ENCODE measurements around the gene LY9. TPM values are rescaled to one million over a fixed set of nuclear protein-coding genes. Genes with fewer than 3 reads are reported as not detected.

The LY9 gene
- total RNA-seq, 1 donor: 93.1 TPM

- Histone ChIP-seq H3K27me3 (ENCODE audit: insufficient read depth, low read length) (no peaks in the 10 kb centered on the region), H3K9me3 (ENCODE audit: low read depth, low read length) (no peaks in the 10 kb centered on the region), H3K4me1 (ENCODE audit: insufficient read depth, low read length) (peaks cover 11% of the 10 kb centered on the region), H3K4me3 (ENCODE audit: low read length) (no peak overlapping the region)
These were observed 34.6 kb downstream of the LY9 start for GRCh38 chr1:160830321-160831153.

GRCh38 chr1:160834945-160835565, 39.1 kb downstream of the LY9 start:
- Histone ChIP-seq H3K9me3 (ENCODE audit: low read depth, low read length) (no peaks in the 10 kb centered on the region), H3K4me1 (ENCODE audit: insufficient read depth, low read length) (peaks cover 55% of the 10 kb centered on the region), H3K4me3 (ENCODE audit: low read length) (no peak overlapping the region), H3K27me3 (ENCODE audit: insufficient read depth, low read length) (no peaks in the 10 kb centered on the region)

GRCh38 chr1:160835751-160836150, 39.8 kb downstream of the LY9 start:
- peaks cover 59% of the 10 kb centered on the region for H3K4me1 ChIP-seq (ENCODE audit: insufficient read depth, low read length)
- H3K4me3 ChIP-seq (ENCODE audit: low read length): no peak overlapping the region
- H3K9me3 ChIP-seq (ENCODE audit: low read depth, low read length): no peaks in the 10 kb centered on the region
- H3K27me3 ChIP-seq (ENCODE audit: insufficient read depth, low read length): no peaks in the 10 kb centered on the region

DNA sequence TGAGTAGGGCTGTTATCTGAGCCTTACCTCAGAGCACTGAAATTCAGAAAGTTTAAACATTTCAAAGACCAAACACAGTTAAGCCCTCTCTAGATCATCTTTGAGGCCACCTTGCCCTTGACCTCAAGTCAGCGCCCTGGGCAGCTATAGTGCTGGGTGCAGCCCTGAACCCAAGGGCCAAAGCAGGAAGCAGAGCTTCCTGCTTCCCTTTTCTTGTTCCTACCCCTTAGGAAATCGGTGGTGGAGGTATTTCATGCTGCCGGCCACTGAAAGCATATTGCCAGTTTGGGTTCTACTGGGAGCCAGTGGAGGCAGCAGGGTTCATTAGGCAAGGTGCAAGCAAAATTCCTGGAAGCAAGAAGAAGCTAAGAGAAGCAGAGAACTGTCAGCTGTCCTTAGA, 40.6 kb downstream of the LY9 start:
- no peak overlapping the region for H3K4me3 ChIP-seq (ENCODE audit: low read length)
- peaks cover 62% of the 10 kb centered on the region for H3K4me1 ChIP-seq (ENCODE audit: insufficient read depth, low read length)
- H3K27me3 ChIP-seq (ENCODE audit: insufficient read depth, low read length): no peaks in the 10 kb centered on the region
- H3K9me3 ChIP-seq (ENCODE audit: low read depth, low read length): no peaks in the 10 kb centered on the region

DNA sequence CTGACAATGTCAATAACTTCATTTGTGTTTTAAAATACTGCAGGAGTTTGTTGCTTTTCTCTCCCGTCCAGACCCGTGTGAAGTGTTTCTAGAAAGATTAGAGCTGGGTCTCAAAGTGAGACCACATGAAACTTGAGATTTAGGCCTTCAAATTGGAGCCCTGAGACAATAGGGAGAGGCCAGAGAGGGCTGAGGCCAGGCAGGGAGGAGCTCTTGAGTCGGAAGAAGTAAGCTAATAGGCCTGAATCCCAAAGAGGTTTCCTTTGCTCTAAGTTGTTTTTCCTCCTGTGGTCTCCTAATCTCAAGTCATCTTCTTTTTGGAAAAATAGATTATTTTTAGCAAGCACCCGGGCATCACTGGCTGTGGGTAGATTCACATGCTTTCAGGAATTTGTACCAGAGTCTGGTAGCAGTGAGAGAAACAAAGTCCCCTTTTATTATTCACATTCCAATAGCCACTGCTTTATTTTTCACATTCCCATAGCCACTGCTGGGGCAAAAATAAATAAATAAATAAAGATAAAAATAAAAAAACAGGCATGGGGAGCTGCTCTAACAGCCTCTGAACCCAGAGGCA, 41.1 kb downstream of the LY9 start:
- no peaks in the 10 kb centered on the region for H3K9me3 ChIP-seq (ENCODE audit: low read depth, low read length)
- no peak overlapping the region for H3K4me3 ChIP-seq (ENCODE audit: low read length)
- H3K4me1 ChIP-seq (ENCODE audit: insufficient read depth, low read length): peaks cover 66% of the 10 kb centered on the region
- H3K27me3 ChIP-seq (ENCODE audit: insufficient read depth, low read length): no peaks in the 10 kb centered on the region

DNA sequence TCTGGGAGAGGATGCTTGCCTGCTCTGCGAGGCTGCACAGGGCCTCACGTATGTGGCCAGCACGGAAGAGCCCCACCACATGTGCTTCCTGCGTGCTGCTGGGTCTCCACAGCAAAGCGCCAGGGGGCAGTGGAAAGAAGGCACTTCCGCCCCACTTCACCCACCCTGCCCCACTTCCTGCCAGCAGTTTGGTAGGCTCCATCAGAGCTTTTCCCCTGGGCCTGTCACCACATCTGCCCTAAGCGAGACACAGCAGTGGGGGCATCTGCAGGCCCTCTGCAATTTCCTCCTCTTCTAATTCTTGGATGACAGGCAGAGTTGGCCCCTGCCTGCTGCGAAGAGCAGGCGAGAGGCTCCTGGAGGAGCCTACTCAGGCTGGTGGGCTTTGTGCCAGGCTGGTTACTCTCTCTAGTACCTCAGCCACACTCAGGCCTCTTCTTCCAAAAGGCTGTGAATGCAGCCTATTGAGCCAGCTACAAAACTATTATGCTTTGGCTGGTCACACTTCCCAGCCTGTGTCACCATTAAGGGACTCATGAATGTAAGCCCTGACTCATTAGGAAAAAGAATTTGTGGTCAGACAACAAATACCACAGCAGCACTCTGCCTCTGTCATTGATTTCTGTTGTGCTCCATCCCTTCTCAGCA, 41.7 kb downstream of the LY9 start:
- H3K27me3 ChIP-seq (ENCODE audit: insufficient read depth, low read length): no peaks in the 10 kb centered on the region
- H3K4me3 ChIP-seq (ENCODE audit: low read length): no peak overlapping the region
- H3K4me1 ChIP-seq (ENCODE audit: insufficient read depth, low read length): peaks cover 69% of the 10 kb centered on the region
- H3K9me3 ChIP-seq (ENCODE audit: low read depth, low read length): no peaks in the 10 kb centered on the region

- Histone ChIP-seq H3K9me3 (ENCODE audit: low read depth, low read length) (no peaks in the 10 kb centered on the region), H3K4me3 (ENCODE audit: low read length) (no peak overlapping the region), H3K4me1 (ENCODE audit: insufficient read depth, low read length) (peaks cover 81% of the 10 kb centered on the region), H3K27me3 (ENCODE audit: insufficient read depth, low read length) (no peaks in the 10 kb centered on the region)
These were observed 42.9 kb downstream of the LY9 start for GRCh38 chr1:160838888-160839287.

DNA sequence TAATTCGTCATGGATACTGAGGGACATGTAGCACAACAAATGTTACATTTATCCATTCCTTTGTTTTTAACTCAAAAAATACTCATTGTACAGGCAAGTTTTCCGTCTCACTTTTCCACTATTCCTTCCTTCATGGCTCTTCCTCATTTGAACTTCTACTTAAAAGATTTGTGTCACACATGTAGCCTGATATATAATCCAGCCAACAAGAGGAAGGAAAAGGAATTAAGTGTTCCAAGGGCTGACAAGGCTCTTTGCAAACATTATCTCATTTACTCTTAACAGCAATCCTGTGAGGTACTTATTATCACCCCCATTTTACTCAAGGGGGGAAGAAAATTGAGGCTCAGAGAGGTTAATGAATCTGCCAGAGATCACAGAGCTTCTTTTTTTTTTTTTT, 43.8 kb downstream of the LY9 start:
- Histone ChIP-seq H3K4me3 (ENCODE audit: low read length) (no peak overlapping the region), H3K9me3 (ENCODE audit: low read depth, low read length) (no peaks in the 10 kb centered on the region), H3K4me1 (ENCODE audit: insufficient read depth, low read length) (peaks cover 86% of the 10 kb centered on the region), H3K27me3 (ENCODE audit: insufficient read depth, low read length) (no peaks in the 10 kb centered on the region)

GRCh38 chr1:160841079-160841478, 45.1 kb downstream of the LY9 start:
- no peaks in the 10 kb centered on the region for H3K9me3 ChIP-seq (ENCODE audit: low read depth, low read length)
- H3K4me1 ChIP-seq (ENCODE audit: insufficient read depth, low read length): peaks cover 82% of the 10 kb centered on the region
- H3K4me3 ChIP-seq (ENCODE audit: low read length): no peak overlapping the region
- H3K27me3 ChIP-seq (ENCODE audit: insufficient read depth, low read length): no peaks in the 10 kb centered on the region

- H3K9me3 ChIP-seq (ENCODE audit: low read depth, low read length): no peaks in the 10 kb centered on the region
- H3K27me3 ChIP-seq (ENCODE audit: insufficient read depth, low read length): no peaks in the 10 kb centered on the region
- H3K4me1 ChIP-seq (ENCODE audit: insufficient read depth, low read length): peaks cover 46% of the 10 kb centered on the region
- no peak overlapping the region for H3K4me3 ChIP-seq (ENCODE audit: low read length)
These were observed 48.7 kb downstream of the LY9 start for GRCh38 chr1:160844447-160845232.

DNA sequence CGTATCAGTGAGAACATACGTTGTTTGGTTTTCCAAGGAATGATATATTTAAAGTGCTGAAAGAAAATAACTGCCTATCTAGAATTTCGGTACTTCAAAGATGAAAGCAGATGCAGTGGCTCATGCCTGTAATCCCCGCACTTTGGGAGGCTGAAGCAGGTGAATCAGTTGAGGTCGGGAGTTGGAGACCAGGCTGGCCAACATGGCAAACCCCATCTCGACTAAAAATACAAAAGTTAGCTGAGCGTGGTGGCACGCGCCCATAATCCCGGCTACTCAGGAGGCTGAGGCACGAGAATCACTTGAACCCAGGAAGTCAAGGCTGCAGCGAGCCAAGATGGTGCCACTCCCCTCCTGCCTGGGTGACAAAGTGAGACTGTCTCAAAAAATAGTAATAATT, 50.3 kb downstream of the LY9 start:
- no peaks in the 10 kb centered on the region for H3K27me3 ChIP-seq (ENCODE audit: insufficient read depth, low read length)
- no peak overlapping the region for H3K4me3 ChIP-seq (ENCODE audit: low read length)
- H3K4me1 ChIP-seq (ENCODE audit: insufficient read depth, low read length): peaks cover 43% of the 10 kb centered on the region
- H3K9me3 ChIP-seq (ENCODE audit: low read depth, low read length): no peaks in the 10 kb centered on the region

DNA sequence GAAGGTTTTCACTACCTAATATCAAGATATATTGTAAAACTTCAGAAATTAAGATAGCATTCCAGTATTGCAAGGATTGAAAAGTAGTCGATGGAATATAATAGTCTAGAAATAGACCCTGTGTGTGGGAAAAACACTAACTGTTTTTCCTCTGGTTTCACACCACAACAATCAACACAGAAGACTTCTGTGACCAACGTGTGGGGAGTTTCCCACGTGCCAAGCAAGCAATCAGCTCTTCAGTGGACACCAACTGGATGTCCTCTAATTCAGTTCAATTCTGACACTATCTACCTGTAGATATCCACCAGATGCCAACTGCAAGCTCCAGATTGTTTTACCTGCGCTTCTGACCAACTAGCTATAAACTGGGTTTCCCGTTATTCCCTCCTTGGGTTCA, 54.6 kb downstream of the LY9 start:
- H3K9me3 ChIP-seq (ENCODE audit: low read depth, low read length): no peaks in the 10 kb centered on the region
- peaks cover 17% of the 10 kb centered on the region for H3K4me1 ChIP-seq (ENCODE audit: insufficient read depth, low read length)
- H3K27me3 ChIP-seq (ENCODE audit: insufficient read depth, low read length): no peaks in the 10 kb centered on the region
- H3K4me3 ChIP-seq (ENCODE audit: low read length): no peak overlapping the region

DNA sequence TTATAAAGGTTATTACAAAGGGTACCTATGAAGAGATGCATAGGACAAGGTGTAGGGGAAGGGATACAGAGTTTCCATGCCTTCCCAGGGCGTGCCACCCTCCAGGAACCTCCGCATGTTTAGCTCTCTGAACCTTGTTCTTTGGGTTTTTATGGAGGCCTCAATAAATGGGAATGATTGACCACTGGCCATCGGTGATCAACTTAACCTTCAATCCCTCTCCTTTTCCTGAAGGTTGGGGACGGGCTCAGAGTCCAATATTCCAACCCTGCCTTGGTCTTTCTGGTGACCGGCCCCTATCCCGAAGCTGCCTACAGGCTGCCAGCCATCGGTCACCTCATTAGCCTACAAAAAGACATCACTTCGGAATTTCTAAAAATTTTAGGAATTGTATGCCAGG, 55.0 kb downstream of the LY9 start:
- Histone ChIP-seq H3K4me1 (ENCODE audit: insufficient read depth, low read length) (peaks cover 20% of the 10 kb centered on the region), H3K4me3 (ENCODE audit: low read length) (no peak overlapping the region), H3K27me3 (ENCODE audit: insufficient read depth, low read length) (no peaks in the 10 kb centered on the region), H3K9me3 (ENCODE audit: low read depth, low read length) (no peaks in the 10 kb centered on the region)

- Histone ChIP-seq H3K4me1 (ENCODE audit: insufficient read depth, low read length) (peaks cover 33% of the 10 kb centered on the region), H3K4me3 (ENCODE audit: low read length) (no peak overlapping the region), H3K27me3 (ENCODE audit: insufficient read depth, low read length) (no peaks in the 10 kb centered on the region), H3K9me3 (ENCODE audit: low read depth, low read length) (no peaks in the 10 kb centered on the region)
These were observed 57.0 kb downstream of the LY9 start for GRCh38 chr1:160853014-160853413.

- Histone ChIP-seq H3K27me3 (ENCODE audit: insufficient read depth, low read length) (no peaks in the 10 kb centered on the region), H3K4me3 (ENCODE audit: low read length) (no peak overlapping the region), H3K9me3 (ENCODE audit: low read depth, low read length) (no peaks in the 10 kb centered on the region), H3K4me1 (ENCODE audit: insufficient read depth, low read length) (peaks cover 40% of the 10 kb centered on the region)
These were observed 57.8 kb downstream of the LY9 start for GRCh38 chr1:160853754-160854153.

All from mononuclear cell (primary cell).